ENCODE data around the gene CREBBP.

The CREBBP gene

GRCh38 chr16:3879258-3879886 lies 1.1 kb downstream of the CREBBP start:
- no peak for DNase-seq

- DNase-seq = peak; percentile 38
These were observed 1.9 kb downstream of the CREBBP start for GRCh38 chr16:3878610-3879009.

- no peak for DNase-seq
These were observed 3.8 kb downstream of the CREBBP start for GRCh38 chr16:3876695-3877094.

GRCh38 chr16:3876160-3876559 lies 4.4 kb downstream of the CREBBP start:
- DNase-seq = no peak

- no peak for DNase-seq
These were observed 5.5 kb downstream of the CREBBP start for GRCh38 chr16:3874794-3875692.

- no peak for DNase-seq
These were observed 6.3 kb downstream of the CREBBP start for GRCh38 chr16:3874242-3874641.

- no peak for DNase-seq
These were observed 6.9 kb downstream of the CREBBP start for GRCh38 chr16:3873482-3874173.

GRCh38 chr16:3872216-3872895 lies 8.2 kb downstream of the CREBBP start:
- no peak for DNase-seq

- DNase-seq = no peak
These were observed 11.5 kb downstream of the CREBBP start for GRCh38 chr16:3868967-3869366.

- DNase-seq = no peak
These were observed 12.0 kb downstream of the CREBBP start for GRCh38 chr16:3868556-3868955.

GRCh38 chr16:3866703-3867431 lies 13.6 kb downstream of the CREBBP start:
- DNase-seq = no peak

- no peak for DNase-seq
These were observed 15.3 kb downstream of the CREBBP start for GRCh38 chr16:3865241-3865640.

GRCh38 chr16:3864562-3864961 lies 16.0 kb downstream of the CREBBP start:
- no peak for DNase-seq

GRCh38 chr16:3863587-3863986 lies 16.9 kb downstream of the CREBBP start:
- DNase-seq = no peak

GRCh38 chr16:3861808-3862451 lies 18.6 kb downstream of the CREBBP start:
- DNase-seq = no peak

GRCh38 chr16:3859889-3860288 lies 20.6 kb downstream of the CREBBP start:
- DNase-seq = no peak

GRCh38 chr16:3858801-3859200 lies 21.7 kb downstream of the CREBBP start:
- DNase-seq = no peak

- peak; percentile 15 for DNase-seq
These were observed 23.1 kb downstream of the CREBBP start for GRCh38 chr16:3857189-3858043.

GRCh38 chr16:3856367-3857141 lies 24.0 kb downstream of the CREBBP start:
- DNase-seq = no peak

Data from midbrain (tissue), 1 donor.